T-helper 1 cell treated with Interleukin-12 subunit alpha and Interleukin-12 subunit beta and Interleukin-4 antibody, amounts not matched to agents 30 ng/mL and 1 ng/mL, for 36 hours (primary cell): ENCODE measurements around the gene SLC43A1. TPM values are rescaled to one million over a fixed set of nuclear protein-coding genes. Genes with fewer than 3 reads are reported as not detected.

Experiments used
- intact Hi-C: fragments of 100-400 bp; cut with micrococcal nuclease; formaldehyde crosslinking; loops from one replicate; pipeline ENCODE4 v1.15.1; 2024
- total RNA-seq: library from RNA; stranded (reverse); gene quantifications from 2 replicates; pipeline ENCODE4 v1.2.3, GENCODE V29; 2022

SLC43A1 gene
- total RNA-seq, 1 donor from 2014 or later, result 12.9 TPM

DNA sequence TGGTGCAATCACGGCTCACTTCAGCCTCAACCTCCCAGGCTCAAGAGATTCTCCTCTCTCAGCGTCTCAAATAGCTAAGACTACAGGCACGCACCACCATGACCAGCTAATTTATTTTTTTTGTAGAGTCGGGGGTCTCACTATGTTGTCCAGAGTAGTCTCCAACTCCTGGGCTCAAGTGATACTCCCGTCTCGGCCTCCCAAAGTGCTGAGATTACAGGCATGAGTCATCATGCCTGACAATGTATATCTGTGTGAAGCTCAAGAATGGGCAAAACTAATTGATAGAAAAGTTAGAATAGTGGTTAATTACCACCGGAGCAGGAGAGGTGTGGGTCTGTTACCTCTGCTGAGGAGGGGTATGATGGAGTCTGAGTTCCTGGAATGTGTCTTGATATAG lies 79.5 kb downstream of the SLC43A1 start:
- intact Hi-C loops, result no loop called here

GRCh38 chr11:57434640-57435546 lies 80.6 kb downstream of the SLC43A1 start:
- intact Hi-C loops, result no loop called here

Other genes with a start within 250 kb of the SLC43A1 start
- gene TNKS1BP1, start 190.8 kb downstream of the SLC43A1 start, total RNA-seq, result 12.4 and 14.1 TPM in 2 replicates
- 152 TPM in 2 replicates for gene SSRP1, start 179.8 kb downstream of the SLC43A1 start, total RNA-seq
- not detected in 2 replicates for gene P2RX3, start 177.3 kb downstream of the SLC43A1 start, total RNA-seq
- not detected in 2 replicates for gene PRG3, start 134.6 kb downstream of the SLC43A1 start, total RNA-seq
- gene PRG2, start 125.1 kb downstream of the SLC43A1 start, total RNA-seq, result not detected in 2 replicates
- 52.6 and 54.2 TPM in 2 replicates for gene SLC43A3, start 88.6 kb downstream of the SLC43A1 start, total RNA-seq
- gene RTN4RL2, start 55.2 kb downstream of the SLC43A1 start, total RNA-seq, result 0.12 and 0.34 TPM in 2 replicates
- gene TIMM10, start 15.1 kb upstream of the SLC43A1 start, total RNA-seq, result 54.1 and 60.8 TPM in 2 replicates
- gene SMTNL1, start 21.9 kb upstream of the SLC43A1 start, total RNA-seq, result not detected in 2 replicates
- gene UBE2L6, start 52.0 kb upstream of the SLC43A1 start, total RNA-seq, result 270 and 272 TPM in 2 replicates
- 0.22 and 0.93 TPM in 2 replicates for gene SERPING1, start 82.0 kb upstream of the SLC43A1 start, total RNA-seq
- gene YPEL4, start 134.2 kb upstream of the SLC43A1 start, total RNA-seq, result 0.44 and 0.78 TPM in 2 replicates
- gene CLP1, start 142.1 kb upstream of the SLC43A1 start, total RNA-seq, result 19.5 and 19.9 TPM in 2 replicates
- 84.0 and 84.4 TPM in 2 replicates for gene ZDHHC5, start 152.4 kb upstream of the SLC43A1 start, total RNA-seq
- gene MED19, start 196.5 kb upstream of the SLC43A1 start, total RNA-seq, result 14.3 and 15.7 TPM in 2 replicates
- gene TMX2, start 196.9 kb upstream of the SLC43A1 start, total RNA-seq, result 76.5 and 79.2 TPM in 2 replicates
- gene SELENOH, start 225.8 kb upstream of the SLC43A1 start, total RNA-seq, result 160 and 175 TPM in 2 replicates
- not detected in 2 replicates for gene BTBD18, start 236.1 kb upstream of the SLC43A1 start, total RNA-seq
- gene CTNND1, start 246.1 kb upstream of the SLC43A1 start, total RNA-seq, result 10.1 TPM in 2 replicates